Measurements from ENCODE around the gene FAM200C. TPM values are rescaled to one million over a fixed set of nuclear protein-coding genes. Genes with fewer than 3 reads are reported as not detected.

The FAM200C gene
- total RNA-seq, 4 donors from 2014 or later = 0.37 to 7.8 (median 2.5) TPM

- no peak for DNase-seq
- 55 to 65% methylated on average over 5 to 7 of the region's 7 CpGs for WGBS, 2 donors (ENCODE audit: low coverage in 1 of 2)
- in situ Hi-C loops (cut with MboI; ENCODE audit: low pct_ligation_motif_present in 1 of 4, low pct_unique_long_range_greater_than_20kb in 1 of 4, low sequenced_read_pairs in 3 of 4) (no loop called here), intact Hi-C loops (cut with DNase I; ENCODE audit: low total_unique reads) (no loop called here)
- H3K9me3 ChIP-seq = no peaks in the 10 kb centered on the region
- TF ChIP-seq EP300 (IDR thresholded peaks at IDR 0.05; ENCODE audit: low read depth) (no peak), POLR2AphosphoS5 (IDR thresholded peaks at IDR 0.05) (no peak), CTCF (IDR thresholded peaks at IDR 0.05) (no peak), POLR2A (IDR thresholded peaks at IDR 0.05) (no peak)
- no peak overlapping the region for H3K4me3 ChIP-seq
- H3K36me3 ChIP-seq = no peaks in the 10 kb centered on the region
- H3K27ac ChIP-seq = peak overlapping the region; percentile 13 to 63 (median 56)
- peaks cover 4 to 30% (median 7%) of the 10 kb centered on the region in 4 donors for H3K4me1 ChIP-seq
- H3K27me3 ChIP-seq = no peaks in the 10 kb centered on the region
These were observed 41.9 kb downstream of the FAM200C start for GRCh38 chr5:160357861-160358411.

GRCh38 chr5:160357394-160357793 is 42.5 kb downstream of the FAM200C start:
- DNase-seq = no peak
- no peak for TF ChIP-seq EP300 (IDR thresholded peaks at IDR 0.05; ENCODE audit: low read depth)
- no peak for TF ChIP-seq CTCF (IDR thresholded peaks at IDR 0.05)
- H3K27me3 ChIP-seq = no peaks in the 10 kb centered on the region
- peak overlapping the region; percentile 13 to 63 (median 56) for H3K27ac ChIP-seq
- H3K4me3 ChIP-seq = no peak overlapping the region
- no peaks in the 10 kb centered on the region for H3K9me3 ChIP-seq
- H3K4me1 ChIP-seq = peaks cover 0 to 25% (median 6%) of the 10 kb centered on the region in 4 donors
- H3K36me3 ChIP-seq = no peaks in the 10 kb centered on the region
- intact Hi-C loops (cut with DNase I; ENCODE audit: low total_unique reads) = no loop called here
- WGBS, 2 donors (ENCODE audit: low coverage in 1 of 2) = 68 to 75% methylated on average over 7 of the region's 7 CpGs
- in situ Hi-C loops (cut with MboI; ENCODE audit: low pct_ligation_motif_present in 1 of 4, low pct_unique_long_range_greater_than_20kb in 1 of 4, low sequenced_read_pairs in 3 of 4) = no loop called here

GRCh38 chr5:160356550-160357347 is 43.1 kb downstream of the FAM200C start:
- peaks cover 0 to 25% (median 6%) of the 10 kb centered on the region in 4 donors for H3K4me1 ChIP-seq
- intact Hi-C loops (cut with DNase I; ENCODE audit: low total_unique reads) = no loop called here
- no peak for DNase-seq
- H3K27me3 ChIP-seq = no peaks in the 10 kb centered on the region
- no peaks in the 10 kb centered on the region for H3K9me3 ChIP-seq
- 58% methylated on average over 7 of the region's 7 CpGs; no CpG with 5 or more reads in 1 of the 2 donors for WGBS, 2 donors (ENCODE audit: low coverage in 1 of 2)
- H3K27ac ChIP-seq = peak overlapping the region in 1 of 4 donors; percentile 63
- no peak for TF ChIP-seq CTCF (IDR thresholded peaks at IDR 0.05)
- TF ChIP-seq POLR2A (IDR thresholded peaks at IDR 0.05) = no peak
- TF ChIP-seq POLR2AphosphoS5 (IDR thresholded peaks at IDR 0.05) = no peak
- TF ChIP-seq EP300 (IDR thresholded peaks at IDR 0.05; ENCODE audit: low read depth) = no peak
- H3K36me3 ChIP-seq = no peaks in the 10 kb centered on the region
- in situ Hi-C loops (cut with MboI; ENCODE audit: low pct_ligation_motif_present in 1 of 4, low pct_unique_long_range_greater_than_20kb in 1 of 4, low sequenced_read_pairs in 3 of 4) = no loop called here
- no peak overlapping the region for H3K4me3 ChIP-seq

- no peak for DNase-seq
- intact Hi-C loops (cut with DNase I; ENCODE audit: low total_unique reads) (no loop called here), in situ Hi-C loops (cut with MboI; ENCODE audit: low pct_ligation_motif_present in 1 of 4, low pct_unique_long_range_greater_than_20kb in 1 of 4, low sequenced_read_pairs in 3 of 4) (no loop called here)
- peaks cover 0 to 16% (median 3%) of the 10 kb centered on the region in 4 donors for H3K4me1 ChIP-seq
- TF ChIP-seq POLR2A (IDR thresholded peaks at IDR 0.05) = no peak
- TF ChIP-seq CTCF (IDR thresholded peaks at IDR 0.05) = no peak
- TF ChIP-seq EP300 (IDR thresholded peaks at IDR 0.05; ENCODE audit: low read depth) = no peak
- no peak for TF ChIP-seq POLR2AphosphoS5 (IDR thresholded peaks at IDR 0.05)
- H3K27me3 ChIP-seq = no peaks in the 10 kb centered on the region
- WGBS, 2 donors (ENCODE audit: low coverage in 1 of 2) = 76 to 95% methylated on average over 7 to 14 of the region's 14 CpGs
- H3K27ac ChIP-seq = no peak overlapping the region
- H3K4me3 ChIP-seq = no peak overlapping the region
- H3K36me3 ChIP-seq = no peaks in the 10 kb centered on the region
- no peaks in the 10 kb centered on the region for H3K9me3 ChIP-seq
These were observed 45.2 kb downstream of the FAM200C start for GRCh38 chr5:160354666-160355065.
